ENCODE data around the gene ANAPC4.

ANAPC4 gene

DNA sequence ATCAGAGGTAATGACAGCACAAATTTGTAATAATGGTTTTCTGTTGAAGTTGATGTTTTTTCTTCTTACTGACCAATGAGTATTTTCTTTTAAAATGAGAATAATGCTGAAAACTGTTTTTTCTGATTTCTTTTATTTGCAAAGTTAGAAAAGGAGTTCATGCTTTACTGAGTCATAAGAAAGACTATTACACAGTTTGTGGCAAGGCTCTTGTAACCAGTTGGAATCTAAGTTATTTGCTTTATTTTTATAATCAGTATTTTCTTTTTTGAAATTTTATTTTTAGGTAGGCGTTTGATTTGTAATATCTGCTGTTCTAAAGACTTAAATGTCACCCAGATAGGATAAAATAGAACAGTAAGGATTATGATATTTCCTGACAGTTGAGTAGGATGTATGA, 25.5 kb downstream of the ANAPC4 start:
- peak; percentile 58 for DNase-seq (ENCODE audit: low read depth)
- TF ChIP-seq, protein P1, sequence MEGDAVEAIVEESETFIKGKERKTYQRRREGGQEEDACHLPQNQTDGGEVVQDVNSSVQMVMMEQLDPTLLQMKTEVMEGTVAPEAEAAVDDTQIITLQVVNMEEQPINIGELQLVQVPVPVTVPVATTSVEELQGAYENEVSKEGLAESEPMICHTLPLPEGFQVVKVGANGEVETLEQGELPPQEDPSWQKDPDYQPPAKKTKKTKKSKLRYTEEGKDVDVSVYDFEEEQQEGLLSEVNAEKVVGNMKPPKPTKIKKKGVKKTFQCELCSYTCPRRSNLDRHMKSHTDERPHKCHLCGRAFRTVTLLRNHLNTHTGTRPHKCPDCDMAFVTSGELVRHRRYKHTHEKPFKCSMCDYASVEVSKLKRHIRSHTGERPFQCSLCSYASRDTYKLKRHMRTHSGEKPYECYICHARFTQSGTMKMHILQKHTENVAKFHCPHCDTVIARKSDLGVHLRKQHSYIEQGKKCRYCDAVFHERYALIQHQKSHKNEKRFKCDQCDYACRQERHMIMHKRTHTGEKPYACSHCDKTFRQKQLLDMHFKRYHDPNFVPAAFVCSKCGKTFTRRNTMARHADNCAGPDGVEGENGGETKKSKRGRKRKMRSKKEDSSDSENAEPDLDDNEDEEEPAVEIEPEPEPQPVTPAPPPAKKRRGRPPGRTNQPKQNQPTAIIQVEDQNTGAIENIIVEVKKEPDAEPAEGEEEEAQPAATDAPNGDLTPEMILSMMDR (conservative IDR thresholded peaks at IDR 0.05; ENCODE audit: low read length): no peak
- H3K4me3 ChIP-seq (ENCODE audit: low read length): no peak overlapping the region

DNA sequence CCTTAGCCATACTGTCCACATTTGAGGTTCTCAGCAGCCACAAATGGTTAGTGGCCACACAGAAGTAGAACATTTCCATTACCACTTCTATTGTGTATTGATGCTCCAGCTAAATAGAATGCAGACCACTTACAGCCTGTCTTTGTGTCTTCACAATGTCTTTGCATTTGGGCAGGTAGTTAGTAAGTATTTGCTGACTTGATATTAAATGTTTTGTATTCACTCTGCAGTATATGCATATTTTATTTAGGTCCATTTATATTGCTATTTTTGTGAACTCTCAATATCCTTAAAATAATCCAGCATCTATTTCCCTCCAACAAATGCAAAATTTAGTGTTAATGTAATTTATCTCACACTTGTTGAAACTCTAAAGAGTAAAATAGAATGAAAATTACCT, 26.6 kb downstream of the ANAPC4 start:
- H3K4me3 ChIP-seq (ENCODE audit: low read length): no peak overlapping the region

DNA sequence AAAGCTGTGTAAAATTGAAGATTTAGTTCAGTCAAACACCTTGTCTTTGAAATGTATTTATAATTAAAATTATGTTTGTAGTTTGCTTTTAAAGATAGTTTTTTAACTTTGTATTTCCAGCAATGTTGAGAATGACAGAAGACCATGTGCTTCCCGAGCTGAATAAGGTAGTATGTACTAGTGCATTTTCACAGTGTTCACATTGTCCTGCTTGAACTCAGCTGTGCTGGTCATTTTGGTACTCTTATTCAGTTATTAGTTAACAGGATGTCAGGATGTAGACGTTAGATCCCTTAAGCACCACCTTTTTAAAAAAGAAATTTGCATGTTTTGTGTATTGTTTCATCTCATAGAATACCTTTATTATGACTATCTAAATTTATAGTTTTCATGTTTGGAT, 28.4 kb downstream of the ANAPC4 start:
- TF ChIP-seq, protein P1 (conservative IDR thresholded peaks at IDR 0.05; ENCODE audit: low read length): no peak
- DNase-seq (ENCODE audit: low read depth): no peak
- H3K4me3 ChIP-seq (ENCODE audit: low read length): no peak overlapping the region

More for the DNA sequence above, 26.6 kb downstream of the ANAPC4 start:
- TF ChIP-seq, protein P1 (conservative IDR thresholded peaks at IDR 0.05; ENCODE audit: low read length): no peak
- no peak for DNase-seq (ENCODE audit: low read depth)

DNA sequence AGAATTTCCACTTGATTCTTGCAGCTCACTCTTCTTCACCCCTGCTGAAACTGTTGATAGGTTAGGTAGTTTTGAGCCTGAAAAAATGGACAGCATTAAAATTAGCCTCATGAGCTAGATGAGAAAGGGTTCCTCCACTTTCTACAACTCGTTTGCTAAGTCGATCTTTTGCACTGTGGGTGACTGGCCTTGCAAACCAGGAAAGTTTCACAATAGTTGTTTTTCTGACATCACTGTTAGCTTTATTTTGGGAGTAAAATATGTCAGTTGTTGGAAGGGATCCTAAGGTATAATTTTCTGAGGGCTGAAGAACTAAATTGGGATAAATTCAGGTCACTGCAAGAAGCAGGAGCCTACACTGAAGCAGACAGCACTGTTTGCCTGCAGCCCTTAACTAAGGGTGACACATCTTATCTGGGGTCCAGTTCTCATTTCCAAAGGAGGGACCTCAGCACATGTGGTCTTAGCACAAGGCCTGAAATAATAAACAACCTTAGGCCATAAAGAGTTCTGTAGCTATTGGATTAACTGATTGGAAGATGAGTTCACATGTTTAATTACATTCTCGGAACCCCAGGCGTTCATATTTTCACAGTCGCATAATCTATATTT, 29.1 kb downstream of the ANAPC4 start:
- peak; percentile 31 for DNase-seq (ENCODE audit: low read depth)
- no peak overlapping the region for H3K4me3 ChIP-seq (ENCODE audit: low read length)
- TF ChIP-seq, protein P1 (conservative IDR thresholded peaks at IDR 0.05; ENCODE audit: low read length): no peak

DNA sequence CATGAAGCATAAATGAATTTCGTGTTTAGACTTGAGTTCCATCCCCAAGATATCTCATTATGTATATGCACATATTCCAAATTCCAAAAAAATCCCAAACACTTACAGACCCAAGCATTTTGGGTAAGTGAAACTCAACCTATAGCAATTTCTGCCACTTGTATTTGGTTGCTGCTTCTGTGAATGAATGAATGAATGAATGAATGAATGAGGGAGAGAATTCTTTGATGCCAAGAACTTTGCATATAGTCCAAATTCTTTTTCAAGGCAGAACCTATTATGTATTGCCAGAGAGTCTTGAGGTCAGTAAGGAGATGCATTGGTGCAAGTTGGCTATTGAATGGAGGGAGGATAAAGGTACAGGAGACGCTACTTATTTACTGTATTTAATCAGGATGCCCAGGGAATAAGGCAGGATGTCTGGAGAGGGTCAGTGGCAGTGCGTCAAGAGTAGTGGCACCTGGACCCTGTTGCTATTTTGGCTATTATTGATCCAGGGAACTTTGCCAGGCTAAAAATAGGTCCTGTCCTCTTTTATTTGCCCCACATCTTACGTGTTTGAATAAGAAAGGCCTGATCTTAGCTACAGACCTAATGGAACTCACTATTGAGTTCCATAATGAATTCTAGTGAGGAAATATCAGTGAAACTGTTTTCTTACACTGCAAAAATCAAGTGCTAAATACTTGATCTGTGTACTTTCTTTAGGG, 33.9 kb downstream of the ANAPC4 start:
- DNase-seq (ENCODE audit: low read depth): no peak
- TF ChIP-seq, protein P1 (conservative IDR thresholded peaks at IDR 0.05; ENCODE audit: low read length): no peak
- no peak overlapping the region for H3K4me3 ChIP-seq (ENCODE audit: low read length)

DNA sequence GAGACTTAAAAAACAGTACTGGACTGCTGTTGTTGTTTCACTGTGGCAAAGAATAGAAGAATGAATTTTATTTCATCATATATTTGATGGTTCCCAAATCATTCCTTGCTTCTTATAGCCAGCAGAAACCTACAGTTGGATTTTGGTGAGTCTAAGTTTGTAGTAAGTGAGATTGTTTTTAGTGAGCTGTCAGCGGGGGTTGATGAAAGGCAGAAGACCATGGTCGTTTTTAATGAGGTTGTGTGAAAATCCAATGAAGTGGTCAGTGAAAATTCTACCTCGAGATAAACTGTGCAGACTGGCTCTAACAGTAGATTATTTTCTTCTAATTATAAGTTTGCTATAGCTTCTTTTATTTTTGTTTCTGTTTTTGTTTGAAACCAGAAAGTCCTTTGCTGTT, 36.2 kb downstream of the ANAPC4 start:
- no peak overlapping the region for H3K4me3 ChIP-seq (ENCODE audit: low read length)
- TF ChIP-seq, protein P1 (conservative IDR thresholded peaks at IDR 0.05; ENCODE audit: low read length): no peak
- no peak for DNase-seq (ENCODE audit: low read depth)

DNA sequence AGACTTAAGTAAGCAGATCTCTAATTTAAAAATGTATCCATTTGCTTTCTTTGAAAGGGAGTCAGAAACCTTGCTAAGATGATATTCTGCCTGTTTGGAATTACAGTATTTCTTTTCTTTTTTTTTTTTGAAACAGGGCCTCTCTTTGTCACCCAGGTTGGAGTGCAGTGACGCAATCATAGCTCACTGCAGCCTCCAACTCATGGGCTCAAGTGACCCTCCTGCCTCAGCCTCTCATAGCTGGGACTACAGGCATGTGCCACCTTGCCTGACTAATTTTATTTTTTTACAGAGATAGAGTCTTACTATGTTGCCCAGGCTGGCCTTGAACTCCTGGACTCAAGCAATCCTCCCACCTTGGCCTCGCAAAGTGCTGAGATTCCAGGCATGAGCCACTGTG, 40.0 kb downstream of the ANAPC4 start:
- no peak overlapping the region for H3K4me3 ChIP-seq (ENCODE audit: low read length)
- no peak for DNase-seq (ENCODE audit: low read depth)
- TF ChIP-seq, protein P1 (conservative IDR thresholded peaks at IDR 0.05; ENCODE audit: low read length): no peak

All from AG10803 (cell line).